Adrenal gland (tissue), 5 donors: ENCODE measurements around the gene ZNF608.

Experiments used
- POLR2A ChIP-seq, 2 donors: fragments of 450-650 bp; IDR thresholded peaks; one replicate each; pipeline ENCODE4 v1.6.1; 2017; ENCODE audit warnings: antibody characterized with exemption in 2 of 2, mild to moderate bottlenecking in 2 of 2, moderate library complexity in 1 of 2
- TF ChIP-seq, protein P1 (sequence below), 6 experiments: fragments of 450-650 bp in 4 of 6; fragments of 200-600 bp in 2 of 6; sonication (generic) in 1 of 6; IDR thresholded peaks; 1 replicate in 5 of 6; 2 replicates in 1 of 6; pipeline versions ENCODE4 v1.5.1 to v1.8.0; 2016 to 2021; ENCODE audit warnings: antibody characterized with exemption in 6 of 6, mild to moderate bottlenecking in 2 of 6, moderate library complexity in 1 of 6
- donor health status: DM: no; HTN: no; CAD: no.

DNA sequence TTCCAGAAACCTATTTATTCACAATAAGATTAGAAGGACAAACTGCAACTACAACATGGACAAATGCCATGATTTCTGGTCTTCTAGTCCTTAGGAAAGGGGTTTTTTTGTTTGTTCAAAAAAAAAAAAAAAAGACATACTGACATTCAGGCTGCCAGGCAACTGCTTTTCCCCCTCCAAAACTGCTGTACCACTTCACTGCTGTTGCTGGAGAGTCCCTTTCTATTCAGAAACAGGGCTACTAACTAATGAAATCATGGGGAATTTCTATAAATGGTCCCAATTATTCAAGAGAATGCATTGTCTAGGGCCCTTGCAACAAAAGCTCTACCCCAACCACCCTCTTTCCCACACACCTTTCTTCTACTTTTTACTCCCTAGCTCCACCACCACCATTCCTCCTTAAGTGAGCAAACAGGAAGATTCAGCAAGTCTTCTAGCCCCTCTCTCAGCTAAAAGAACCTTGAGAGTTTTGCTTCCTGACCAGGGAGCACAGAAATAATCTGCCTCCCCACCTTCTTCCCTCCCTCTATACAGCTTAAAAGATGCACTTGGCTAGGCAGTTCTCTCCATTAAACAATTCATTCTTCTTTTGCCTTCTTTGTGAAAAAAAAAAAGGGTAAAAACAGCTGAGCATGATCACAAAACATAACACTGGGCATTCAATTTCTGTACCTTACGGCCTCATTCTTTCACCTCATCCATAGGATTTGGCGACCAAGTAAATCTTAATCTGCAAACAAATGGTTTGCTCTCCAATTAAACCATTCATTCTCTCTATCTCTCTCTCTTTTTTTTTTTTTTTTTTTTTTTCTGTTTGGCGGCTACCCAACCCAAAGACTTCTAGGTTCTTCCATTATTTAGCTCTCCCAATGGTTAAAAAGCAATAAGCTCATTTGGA, 13.8 kb downstream of the ZNF608 start:
- TF ChIP-seq POLR2A (IDR thresholded peaks at IDR 0.05), result no peak
- TF ChIP-seq, protein P1, sequence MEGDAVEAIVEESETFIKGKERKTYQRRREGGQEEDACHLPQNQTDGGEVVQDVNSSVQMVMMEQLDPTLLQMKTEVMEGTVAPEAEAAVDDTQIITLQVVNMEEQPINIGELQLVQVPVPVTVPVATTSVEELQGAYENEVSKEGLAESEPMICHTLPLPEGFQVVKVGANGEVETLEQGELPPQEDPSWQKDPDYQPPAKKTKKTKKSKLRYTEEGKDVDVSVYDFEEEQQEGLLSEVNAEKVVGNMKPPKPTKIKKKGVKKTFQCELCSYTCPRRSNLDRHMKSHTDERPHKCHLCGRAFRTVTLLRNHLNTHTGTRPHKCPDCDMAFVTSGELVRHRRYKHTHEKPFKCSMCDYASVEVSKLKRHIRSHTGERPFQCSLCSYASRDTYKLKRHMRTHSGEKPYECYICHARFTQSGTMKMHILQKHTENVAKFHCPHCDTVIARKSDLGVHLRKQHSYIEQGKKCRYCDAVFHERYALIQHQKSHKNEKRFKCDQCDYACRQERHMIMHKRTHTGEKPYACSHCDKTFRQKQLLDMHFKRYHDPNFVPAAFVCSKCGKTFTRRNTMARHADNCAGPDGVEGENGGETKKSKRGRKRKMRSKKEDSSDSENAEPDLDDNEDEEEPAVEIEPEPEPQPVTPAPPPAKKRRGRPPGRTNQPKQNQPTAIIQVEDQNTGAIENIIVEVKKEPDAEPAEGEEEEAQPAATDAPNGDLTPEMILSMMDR (IDR thresholded peaks at IDR 0.05), result no peak
